Thyroid gland (tissue), 4 donors: ENCODE measurements around the gene ROS1.

ENCODE experiments used
- POLR2A ChIP-seq, 2 donors: fragments of 450-650 bp; IDR thresholded peaks; one replicate each; pipeline ENCODE4 v1.6.1; 2017; ENCODE audit warnings: antibody characterized with exemption in 2 of 2, mild to moderate bottlenecking in 2 of 2, moderate library complexity in 1 of 2
- TF ChIP-seq, protein P1 (sequence below), 6 experiments: fragments of 200-600 bp in 3 of 6; fragments of 450-650 bp in 3 of 6; sonication (generic) in 3 of 6; IDR thresholded peaks; one replicate each; pipeline ENCODE4 v1.5.1; 2016 to 2019; ENCODE audit warnings: antibody characterized with exemption in 6 of 6, mild to moderate bottlenecking in 2 of 6, inconsistent platforms in 1 of 6, moderate library complexity in 1 of 6

DNA sequence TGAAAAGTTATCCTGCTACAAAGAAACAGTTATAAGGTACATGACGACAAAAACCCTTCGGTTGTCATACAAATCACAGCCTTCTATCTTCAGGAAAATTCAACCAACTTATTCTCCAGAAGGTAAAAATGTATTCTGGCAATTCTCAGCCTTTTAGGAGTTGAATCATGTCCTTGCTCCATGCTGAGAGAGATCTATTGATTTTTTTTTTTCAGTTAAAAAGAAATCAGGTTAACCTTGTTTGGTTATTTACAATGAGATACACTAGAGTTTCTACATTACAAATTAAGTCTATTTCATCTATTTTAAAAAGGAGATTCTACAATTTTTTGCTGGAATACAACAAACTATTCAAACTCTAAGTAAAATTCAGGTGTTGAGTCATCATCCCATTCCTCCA lies 45.4 kb downstream of the ROS1 start:
- TF ChIP-seq POLR2A (IDR thresholded peaks at IDR 0.05), result no peak
- TF ChIP-seq, protein P1, sequence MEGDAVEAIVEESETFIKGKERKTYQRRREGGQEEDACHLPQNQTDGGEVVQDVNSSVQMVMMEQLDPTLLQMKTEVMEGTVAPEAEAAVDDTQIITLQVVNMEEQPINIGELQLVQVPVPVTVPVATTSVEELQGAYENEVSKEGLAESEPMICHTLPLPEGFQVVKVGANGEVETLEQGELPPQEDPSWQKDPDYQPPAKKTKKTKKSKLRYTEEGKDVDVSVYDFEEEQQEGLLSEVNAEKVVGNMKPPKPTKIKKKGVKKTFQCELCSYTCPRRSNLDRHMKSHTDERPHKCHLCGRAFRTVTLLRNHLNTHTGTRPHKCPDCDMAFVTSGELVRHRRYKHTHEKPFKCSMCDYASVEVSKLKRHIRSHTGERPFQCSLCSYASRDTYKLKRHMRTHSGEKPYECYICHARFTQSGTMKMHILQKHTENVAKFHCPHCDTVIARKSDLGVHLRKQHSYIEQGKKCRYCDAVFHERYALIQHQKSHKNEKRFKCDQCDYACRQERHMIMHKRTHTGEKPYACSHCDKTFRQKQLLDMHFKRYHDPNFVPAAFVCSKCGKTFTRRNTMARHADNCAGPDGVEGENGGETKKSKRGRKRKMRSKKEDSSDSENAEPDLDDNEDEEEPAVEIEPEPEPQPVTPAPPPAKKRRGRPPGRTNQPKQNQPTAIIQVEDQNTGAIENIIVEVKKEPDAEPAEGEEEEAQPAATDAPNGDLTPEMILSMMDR (IDR thresholded peaks at IDR 0.05), result no peak
